GM19395 (cell line): Measurements from ENCODE around the gene DDX10.
"Not testable (repeated sequence)": the region's sequence is repeated elsewhere in the genome, so short reads cannot be mapped to it uniquely, and the experiment has no call there.

ENCODE experiments used
- ATAC-seq: cut with Tn5 transposase; IDR thresholded peaks from one replicate; pipeline ENCODE4 v1.9.1; 2021; ENCODE audit warnings: mild to moderate bottlenecking, moderate library complexity; ENCODE audit not compliant: unreplicated experiment

DDX10 gene

GRCh38 chr11:108654100-108654499 lies 10.8 kb upstream of the DDX10 start:
- not testable (repeated sequence) for ATAC-seq

- no peak for ATAC-seq
These were observed 9.8 kb upstream of the DDX10 start for GRCh38 chr11:108654994-108655631.

GRCh38 chr11:108662700-108663099 lies 2.2 kb upstream of the DDX10 start:
- ATAC-seq: no peak

GRCh38 chr11:108663154-108663877 lies 1.6 kb upstream of the DDX10 start:
- peak; percentile 35 for ATAC-seq

- no peak for ATAC-seq
These were observed 1.5 kb downstream of the DDX10 start for GRCh38 chr11:108666373-108666772.

GRCh38 chr11:108669286-108669685 lies 4.4 kb downstream of the DDX10 start:
- no peak for ATAC-seq

GRCh38 chr11:108669711-108670110 lies 4.8 kb downstream of the DDX10 start:
- ATAC-seq: no peak

- no peak for ATAC-seq
These were observed 5.6 kb downstream of the DDX10 start for GRCh38 chr11:108670451-108670850.

- ATAC-seq: no peak
These were observed 7.2 kb downstream of the DDX10 start for GRCh38 chr11:108672113-108672512.

- no peak for ATAC-seq
These were observed 7.9 kb downstream of the DDX10 start for GRCh38 chr11:108672786-108673185.

- no peak for ATAC-seq
These were observed 14.2 kb downstream of the DDX10 start for GRCh38 chr11:108679045-108679444.

- ATAC-seq: no peak
These were observed 15.4 kb downstream of the DDX10 start for GRCh38 chr11:108680271-108680670.

- no peak for ATAC-seq
These were observed 20.7 kb downstream of the DDX10 start for GRCh38 chr11:108685419-108686130.

GRCh38 chr11:108693852-108694251 lies 29.0 kb downstream of the DDX10 start:
- ATAC-seq: no peak

- ATAC-seq: no peak
These were observed 30.0 kb downstream of the DDX10 start for GRCh38 chr11:108694846-108695245.

GRCh38 chr11:108697872-108698473 lies 33.1 kb downstream of the DDX10 start:
- peak; percentile 89 for ATAC-seq

- ATAC-seq: peak; percentile 84
These were observed 34.2 kb downstream of the DDX10 start for GRCh38 chr11:108698844-108699642.

GRCh38 chr11:108703916-108704315 lies 39.0 kb downstream of the DDX10 start:
- ATAC-seq: no peak

- ATAC-seq: no peak
These were observed 40.2 kb downstream of the DDX10 start for GRCh38 chr11:108705061-108705460.

- ATAC-seq: no peak
These were observed 43.3 kb downstream of the DDX10 start for GRCh38 chr11:108708173-108708572.

- no peak for ATAC-seq
These were observed 44.9 kb downstream of the DDX10 start for GRCh38 chr11:108709741-108710140.
